ENCODE results near the gene NUCB2. TPM values are rescaled to one million over a fixed set of nuclear protein-coding genes. Genes with fewer than 3 reads are reported as not detected.

Gene NUCB2
- polyA plus RNA-seq, 2 of the 4 experiments (the other 2 are of a cell fraction): 36.7 to 92.5 TPM

GRCh38 chr11:17250561-17251350 lies 25.8 kb upstream of the NUCB2 start (continued):
- TF ChIP-seq REST (IDR thresholded peaks at IDR 0.05): no peak

- no peak overlapping the region for H3K4me2 ChIP-seq
- TF ChIP-seq SREBF2 (IDR thresholded peaks at IDR 0.05) (no peak), CBX2 (IDR thresholded peaks at IDR 0.05; ENCODE audit: borderline replicate concordance, low read depth) (no peak)
- POLR2A ChIA-PET: no interaction called here
- no peak for DNase-seq (ENCODE audit: low read depth in 1 of 2, low spot score in 1 of 2)
- 72% methylated on average over 4 of the region's 4 CpGs for WGBS (ENCODE audit: missing lambda C conversion rate)
- no peak overlapping the region for H3K27ac ChIP-seq
- H3K4me1 ChIP-seq: peaks cover 18% of the 10 kb centered on the region
- FAIRE-seq: no peak
- no peaks in the 10 kb centered on the region for H3K9me3 ChIP-seq
- CTCF ChIA-PET: no interaction called here
- ATAC-seq: no peak
- no peak overlapping the region for H3K4me3 ChIP-seq
These were observed 23.8 kb upstream of the NUCB2 start for GRCh38 chr11:17252704-17253103.

GRCh38 chr11:17256512-17256911 lies 20.0 kb upstream of the NUCB2 start:
- POLR2A ChIA-PET: interaction anchor here (0.7 kb wide), 1 partner anchor 20 kb away, joined by 3 read pairs; the partner anchor contains the start of gene NUCB2
- peak in 1 of 2 experiments; percentile 58 for DNase-seq (ENCODE audit: low read depth in 1 of 2, low spot score in 1 of 2)
- Histone ChIP-seq H3K4me2 (peak overlapping the region; percentile 48), H3K4me1 (peaks cover 28% of the 10 kb centered on the region), H3K27ac (peak overlapping the region; percentile 56 to 84; a peak in 5 of 6 replicates), H3K9me3 (no peaks in the 10 kb centered on the region), H3K4me3 (no peak overlapping the region)
- FAIRE-seq: no peak
- CTCF ChIA-PET: interaction anchor here (1.3 to 2.7 kb wide), 2 partner anchors 11 to 26 kb away, joined by 5 to 14 read pairs; no protein-coding TSS in a partner anchor
- peak; percentile 88 to 93 for ATAC-seq
- TF ChIP-seq ATOH8 (CRISPR knock-in tag; IDR thresholded peaks at IDR 0.05; ENCODE audit: low read depth): no peak
- no peak for TF ChIP-seq TFCP2L1 (CRISPR knock-in tag; IDR thresholded peaks at IDR 0.05)
- TF ChIP-seq CBX2 (IDR thresholded peaks at IDR 0.05; ENCODE audit: borderline replicate concordance, low read depth): no peak
- peak; percentile 59; the same call in 1 of the 2 replicates for TF ChIP-seq FOSL2 (IDR thresholded peaks at IDR 0.05)
- TF ChIP-seq FOSL2 (CRISPR knock-in tag; IDR thresholded peaks at IDR 0.05): peak; percentile 81
- TF ChIP-seq FOSB (CRISPR knock-in tag; IDR thresholded peaks at IDR 0.05): no peak
- no peak for TF ChIP-seq SMC3 (IDR thresholded peaks at IDR 0.05)
- peak; percentile 15 to 62; a peak in 2 of 4 replicates for TF ChIP-seq CEBPB (IDR thresholded peaks at IDR 0.05)
- TF ChIP-seq MYC (IDR thresholded peaks at IDR 0.05; ENCODE audit: borderline replicate concordance, low read length): no peak
- TF ChIP-seq MAFK (IDR thresholded peaks at IDR 0.05; ENCODE audit: partially characterized antibody): no peak
- TF ChIP-seq HDAC2 (IDR thresholded peaks at IDR 0.05): no peak
- no peak for TF ChIP-seq RFX5 (IDR thresholded peaks at IDR 0.05)
- peak; percentile 46; the same call in 1 of the 2 replicates for TF ChIP-seq JUNB (IDR thresholded peaks at IDR 0.05)
- no peak for TF ChIP-seq BHLHE40 (IDR thresholded peaks at IDR 0.05; ENCODE audit: low read depth, low read length)
- 0 out of 5 replicates have a peak, but pooled peaks of 1 of the 2 experiments have one; percentile 30 for TF ChIP-seq JUN (IDR thresholded peaks at IDR 0.05)
- TF ChIP-seq HOXB5 (CRISPR knock-in tag; IDR thresholded peaks at IDR 0.05): no peak
- no peak for TF ChIP-seq HES2 (IDR thresholded peaks at IDR 0.05)
- TF ChIP-seq SREBF2 (IDR thresholded peaks at IDR 0.05): no peak
- no peak for TF ChIP-seq RAD21 (conservative IDR thresholded peaks at IDR 0.05 in 1 of 2, IDR thresholded peaks at IDR 0.05 in 1 of 2)
- TF ChIP-seq ZC3H11A (IDR thresholded peaks at IDR 0.05): no peak
- TF ChIP-seq TP53 (CRISPR knock-in tag; IDR thresholded peaks at IDR 0.05): no peak
- 83% methylated on average over 3 of the region's 3 CpGs for WGBS (ENCODE audit: missing lambda C conversion rate)
